Measurements from ENCODE around the gene CA10. TPM values are rescaled to one million over a fixed set of nuclear protein-coding genes. Genes with fewer than 3 reads are reported as not detected.

The CA10 gene
- total RNA-seq, 4 donors from 2014 or later, result not detected

- Histone ChIP-seq H3K36me3 (no peaks in the 10 kb centered on the region), H3K9me3 (no peaks in the 10 kb centered on the region), H3K4me1 (peaks cover 0 to 3% (median 0%) of the 10 kb centered on the region in 4 donors), H3K4me3 (no peak overlapping the region), H3K27me3 (no peaks in the 10 kb centered on the region), H3K27ac (replicated peaks in 1 of 4) (no peak overlapping the region)
- WGBS, result 72% methylated on average over 6 of the region's 6 CpGs
- intact Hi-C loops (cut with DNase I), result no loop called here
- DNase-seq (ENCODE audit: extremely low spot score), result no peak
- TF ChIP-seq POLR2A (IDR thresholded peaks at IDR 0.05; ENCODE audit: low read depth) (no peak), CTCF (IDR thresholded peaks at IDR 0.05) (no peak), POLR2AphosphoS5 (IDR thresholded peaks at IDR 0.05) (no peak)
Observed at GRCh38 chr17:51651513-51652298, 506.8 kb downstream of the CA10 start.

- no peaks in the 10 kb centered on the region for H3K36me3 ChIP-seq
- no peak overlapping the region for H3K4me3 ChIP-seq
- no peaks in the 10 kb centered on the region for H3K9me3 ChIP-seq
- H3K4me1 ChIP-seq, result peaks cover 0 to 3% (median 0%) of the 10 kb centered on the region in 4 donors
- no peak for DNase-seq (ENCODE audit: extremely low spot score)
- H3K27me3 ChIP-seq, result peaks cover 0 to 8% (median 0%) of the 10 kb centered on the region in 4 donors
- TF ChIP-seq POLR2A (IDR thresholded peaks at IDR 0.05; ENCODE audit: low read depth) (no peak), POLR2AphosphoS5 (IDR thresholded peaks at IDR 0.05) (no peak), CTCF (IDR thresholded peaks at IDR 0.05) (no peak), EP300 (IDR thresholded peaks at IDR 0.05) (no peak)
- no peak overlapping the region for H3K27ac ChIP-seq (replicated peaks in 1 of 4)
- intact Hi-C loops (cut with DNase I), result no loop called here
- WGBS, result 66% methylated on average over 3 of the region's 3 CpGs
Observed at GRCh38 chr17:51650772-51651171, 507.7 kb downstream of the CA10 start.

GRCh38 chr17:51650202-51650601, 508.3 kb downstream of the CA10 start:
- no peak overlapping the region for H3K4me3 ChIP-seq
- TF ChIP-seq CTCF (IDR thresholded peaks at IDR 0.05) (no peak), EP300 (IDR thresholded peaks at IDR 0.05) (no peak), POLR2A (IDR thresholded peaks at IDR 0.05; ENCODE audit: low read depth) (no peak), POLR2AphosphoS5 (IDR thresholded peaks at IDR 0.05) (no peak)
- WGBS, result 60% methylated on average over 2 of the region's 2 CpGs
- intact Hi-C loops (cut with DNase I), result no loop called here
- no peak for DNase-seq (ENCODE audit: extremely low spot score)
- peaks cover 0 to 11% (median 0%) of the 10 kb centered on the region in 4 donors for H3K27me3 ChIP-seq
- no peak overlapping the region for H3K27ac ChIP-seq (replicated peaks in 1 of 4)
- peaks cover 0 to 3% (median 0%) of the 10 kb centered on the region in 4 donors for H3K4me1 ChIP-seq
- no peaks in the 10 kb centered on the region for H3K9me3 ChIP-seq
- no peaks in the 10 kb centered on the region for H3K36me3 ChIP-seq

- TF ChIP-seq CTCF (IDR thresholded peaks at IDR 0.05), result no peak
- TF ChIP-seq POLR2AphosphoS5 (IDR thresholded peaks at IDR 0.05), result no peak
- TF ChIP-seq EP300 (IDR thresholded peaks at IDR 0.05), result no peak
- no peak for TF ChIP-seq POLR2A (IDR thresholded peaks at IDR 0.05; ENCODE audit: low read depth)
- Histone ChIP-seq H3K9me3 (no peaks in the 10 kb centered on the region), H3K27ac (replicated peaks in 1 of 4) (no peak overlapping the region), H3K36me3 (no peaks in the 10 kb centered on the region), H3K4me3 (no peak overlapping the region), H3K4me1 (no peaks in the 10 kb centered on the region), H3K27me3 (peaks cover 0 to 11% (median 0%) of the 10 kb centered on the region in 4 donors)
- no peak for DNase-seq (ENCODE audit: extremely low spot score)
- intact Hi-C loops (cut with DNase I), result no loop called here
- 83% methylated on average over 3 of the region's 5 CpGs for WGBS
Observed at GRCh38 chr17:51647826-51648225, 510.7 kb downstream of the CA10 start.
